Duodenal mucosa (tissue), 2 donors: Measurements from ENCODE around the gene STK17B.
"Not testable (repeated sequence)": the region's sequence is repeated elsewhere in the genome, so short reads cannot be mapped to it uniquely, and the experiment has no call there.

ENCODE experiments used
- H3K27ac ChIP-seq: one replicate; pipeline ENCODE4 v1.7.0; 2013; ENCODE audit warnings: low read depth, low read length
- H3K27me3 ChIP-seq, 2 donors: one replicate each; pipeline ENCODE4 v1.7.0; 2013; ENCODE audit warnings: low read length in 2 of 2, control low read depth in 1 of 2; ENCODE audit not compliant: insufficient read depth in 2 of 2, control insufficient read depth in 1 of 2
- H3K36me3 ChIP-seq, 2 donors: one replicate each; pipeline ENCODE4 v1.7.0; 2013; ENCODE audit warnings: low read length in 2 of 2, control low read depth in 1 of 2; ENCODE audit not compliant: insufficient read depth in 2 of 2, control insufficient read depth in 1 of 2
- H3K4me1 ChIP-seq, 2 donors: one replicate each; pipeline ENCODE4 v1.7.0; 2013; ENCODE audit warnings: low read length in 2 of 2, control low read depth in 1 of 2; ENCODE audit not compliant: insufficient read depth in 2 of 2, control insufficient read depth in 1 of 2
- H3K4me3 ChIP-seq, 2 donors: one replicate each; pipeline ENCODE4 v1.7.0; 2013; ENCODE audit warnings: low read length in 2 of 2, low read depth in 1 of 2
- H3K9ac ChIP-seq, 2 donors: one replicate each; pipeline ENCODE4 v1.7.0; 2013; ENCODE audit warnings: low read length in 2 of 2, low read depth in 1 of 2
- H3K9me3 ChIP-seq, 2 donors: one replicate each; pipeline ENCODE4 v1.7.0; 2013; ENCODE audit warnings: low read length in 2 of 2, control low read depth in 1 of 2; ENCODE audit not compliant: control insufficient read depth in 1 of 2

The STK17B gene

GRCh38 chr2:196101325-196101991, 69.9 kb downstream of the STK17B start:
- Histone ChIP-seq H3K9me3 (no peaks in the 10 kb centered on the region), H3K27me3 (no peaks in the 10 kb centered on the region), H3K4me1 (peaks cover 11 to 13% of the 10 kb centered on the region in 2 donors), H3K4me3 (no peak overlapping the region), H3K9ac (no peak overlapping the region), H3K36me3 (no peaks in the 10 kb centered on the region), H3K27ac (no peak overlapping the region)

GRCh38 chr2:196099916-196100315, 71.5 kb downstream of the STK17B start:
- H3K9me3 ChIP-seq = no peaks in the 10 kb centered on the region
- no peak overlapping the region for H3K4me3 ChIP-seq

GRCh38 chr2:196097864-196098660, 73.3 kb downstream of the STK17B start:
- Histone ChIP-seq H3K4me1 (peaks cover 11 to 13% of the 10 kb centered on the region in 2 donors), H3K27ac (no peak overlapping the region), H3K36me3 (no peaks in the 10 kb centered on the region), H3K4me3 (no peak overlapping the region), H3K27me3 (no peaks in the 10 kb centered on the region), H3K9me3 (no peaks in the 10 kb centered on the region), H3K9ac (no peak overlapping the region)

More at GRCh38 chr2:196099916-196100315, 71.5 kb downstream of the STK17B start:
- Histone ChIP-seq H3K27me3 (no peaks in the 10 kb centered on the region), H3K9ac (no peak overlapping the region), H3K36me3 (no peaks in the 10 kb centered on the region), H3K27ac (no peak overlapping the region), H3K4me1 (peaks cover 11 to 13% of the 10 kb centered on the region in 2 donors)

GRCh38 chr2:196096982-196097745, 74.2 kb downstream of the STK17B start:
- Histone ChIP-seq H3K27ac (no peak overlapping the region), H3K4me1 (peaks cover 11 to 13% of the 10 kb centered on the region in 2 donors), H3K36me3 (no peaks in the 10 kb centered on the region), H3K27me3 (no peaks in the 10 kb centered on the region), H3K9ac (no peak overlapping the region), H3K4me3 (no peak overlapping the region), H3K9me3 (no peaks in the 10 kb centered on the region)

- Histone ChIP-seq H3K9ac (no peak overlapping the region), H3K4me3 (no peak overlapping the region), H3K36me3 (no peaks in the 10 kb centered on the region), H3K9me3 (no peaks in the 10 kb centered on the region), H3K27ac (no peak overlapping the region), H3K27me3 (no peaks in the 10 kb centered on the region), H3K4me1 (peaks cover 5 to 8% of the 10 kb centered on the region in 2 donors)
These were observed 75.1 kb downstream of the STK17B start for GRCh38 chr2:196096264-196096663.

GRCh38 chr2:196089448-196089847, 81.9 kb downstream of the STK17B start:
- H3K27me3 ChIP-seq, H3K9ac ChIP-seq, H3K36me3 ChIP-seq, H3K4me3 ChIP-seq, H3K9me3 ChIP-seq, H3K27ac ChIP-seq, H3K4me1 ChIP-seq: not testable (repeated sequence)

- no peak overlapping the region for H3K27ac ChIP-seq
- no peaks in the 10 kb centered on the region for H3K36me3 ChIP-seq
- H3K4me1 ChIP-seq = peaks cover 0 to 3% of the 10 kb centered on the region in 2 donors
- no peaks in the 10 kb centered on the region for H3K27me3 ChIP-seq
- no peak overlapping the region for H3K9ac ChIP-seq
- no peak overlapping the region for H3K4me3 ChIP-seq
- H3K9me3 ChIP-seq = peaks cover 0 to 3% of the 10 kb centered on the region in 2 donors
These were observed 83.2 kb downstream of the STK17B start for GRCh38 chr2:196088203-196088602.

- Histone ChIP-seq H3K27me3 (no peaks in the 10 kb centered on the region), H3K9ac (no peak overlapping the region), H3K27ac (no peak overlapping the region), H3K9me3 (peaks cover 0 to 3% of the 10 kb centered on the region in 2 donors), H3K4me1 (peaks cover 0 to 3% of the 10 kb centered on the region in 2 donors), H3K4me3 (no peak overlapping the region), H3K36me3 (no peaks in the 10 kb centered on the region)
These were observed 84.6 kb downstream of the STK17B start for GRCh38 chr2:196086517-196087368.

GRCh38 chr2:196083601-196084000, 87.8 kb downstream of the STK17B start:
- H3K9me3 ChIP-seq = peaks cover 0 to 3% of the 10 kb centered on the region in 2 donors
- no peaks in the 10 kb centered on the region for H3K36me3 ChIP-seq
- no peak overlapping the region for H3K4me3 ChIP-seq
- H3K27me3 ChIP-seq = no peaks in the 10 kb centered on the region
- no peak overlapping the region for H3K9ac ChIP-seq
- peaks cover 3 to 10% of the 10 kb centered on the region in 2 donors for H3K4me1 ChIP-seq
- no peak overlapping the region for H3K27ac ChIP-seq
